Measurements from ENCODE around the gene RFX4. TPM values are rescaled to one million over a fixed set of nuclear protein-coding genes. Genes with fewer than 3 reads are reported as not detected.

RFX4 gene
- total and polyA plus RNA-seq, 2 of the 13 experiments (the other 11 are each of a cell fraction or from before 2014, with no cell fraction given): not detected

DNA sequence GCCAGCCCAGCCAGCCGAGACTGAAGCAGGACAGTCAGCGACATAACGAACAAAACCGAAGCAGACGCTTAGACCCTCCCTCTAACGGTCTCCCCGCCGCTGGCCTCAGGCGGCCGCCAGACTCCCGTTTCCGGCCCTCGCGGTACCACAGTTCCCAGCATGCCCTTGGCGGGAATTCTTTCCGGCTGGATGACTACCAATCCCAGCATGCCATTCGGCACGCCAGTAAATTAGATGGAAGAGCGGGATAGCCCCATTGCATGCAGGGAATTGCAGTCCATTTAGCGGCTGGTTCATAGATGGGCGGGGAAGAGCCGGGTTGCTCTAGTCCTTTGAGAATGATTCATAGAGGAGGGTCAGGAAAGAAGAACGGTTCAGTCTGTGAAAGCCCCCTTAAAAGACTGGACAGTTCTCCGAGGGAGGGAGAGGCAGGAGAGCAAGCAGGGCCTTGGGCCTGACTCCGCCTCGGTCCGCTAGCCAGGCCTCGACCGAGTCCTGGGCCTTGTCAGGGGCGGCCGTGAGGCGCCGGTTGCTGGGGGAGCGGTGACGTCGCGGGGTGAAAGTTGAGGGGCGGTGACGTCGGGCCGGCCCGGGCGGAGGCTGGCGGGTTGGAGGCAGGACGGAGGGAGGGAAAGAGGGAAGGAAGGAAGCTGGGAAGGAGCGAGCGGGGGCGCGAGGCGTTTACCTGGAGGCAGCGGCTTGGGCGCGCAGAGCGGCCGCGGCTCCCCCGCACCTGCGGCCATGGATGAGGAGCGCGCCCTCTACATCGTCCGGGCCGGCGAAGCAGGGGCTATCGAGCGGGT, 191.4 kb downstream of the RFX4 start, which contains the start of gene RIC8B (continued):
- TF ChIP-seq, protein P1, sequence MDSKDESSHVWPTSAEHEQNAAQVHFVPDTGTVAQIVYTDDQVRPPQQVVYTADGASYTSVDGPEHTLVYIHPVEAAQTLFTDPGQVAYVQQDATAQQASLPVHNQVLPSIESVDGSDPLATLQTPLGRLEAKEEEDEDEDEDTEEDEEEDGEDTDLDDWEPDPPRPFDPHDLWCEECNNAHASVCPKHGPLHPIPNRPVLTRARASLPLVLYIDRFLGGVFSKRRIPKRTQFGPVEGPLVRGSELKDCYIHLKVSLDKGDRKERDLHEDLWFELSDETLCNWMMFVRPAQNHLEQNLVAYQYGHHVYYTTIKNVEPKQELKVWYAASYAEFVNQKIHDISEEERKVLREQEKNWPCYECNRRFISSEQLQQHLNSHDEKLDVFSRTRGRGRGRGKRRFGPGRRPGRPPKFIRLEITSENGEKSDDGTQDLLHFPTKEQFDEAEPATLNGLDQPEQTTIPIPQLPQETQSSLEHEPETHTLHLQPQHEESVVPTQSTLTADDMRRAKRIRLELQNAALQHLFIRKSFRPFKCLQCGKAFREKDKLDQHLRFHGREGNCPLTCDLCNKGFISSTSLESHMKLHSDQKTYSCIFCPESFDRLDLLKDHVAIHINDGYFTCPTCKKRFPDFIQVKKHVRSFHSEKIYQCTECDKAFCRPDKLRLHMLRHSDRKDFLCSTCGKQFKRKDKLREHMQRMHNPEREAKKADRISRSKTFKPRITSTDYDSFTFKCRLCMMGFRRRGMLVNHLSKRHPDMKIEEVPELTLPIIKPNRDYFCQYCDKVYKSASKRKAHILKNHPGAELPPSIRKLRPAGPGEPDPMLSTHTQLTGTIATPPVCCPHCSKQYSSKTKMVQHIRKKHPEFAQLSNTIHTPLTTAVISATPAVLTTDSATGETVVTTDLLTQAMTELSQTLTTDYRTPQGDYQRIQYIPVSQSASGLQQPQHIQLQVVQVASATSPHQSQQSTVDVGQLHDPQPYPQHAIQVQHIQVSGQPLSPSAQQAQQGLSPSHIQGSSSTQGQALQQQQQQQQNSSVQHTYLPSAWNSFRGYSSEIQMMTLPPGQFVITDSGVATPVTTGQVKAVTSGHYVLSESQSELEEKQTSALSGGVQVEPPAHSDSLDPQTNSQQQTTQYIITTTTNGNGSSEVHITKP (CRISPR knock-in tag; IDR thresholded peaks at IDR 0.05; ENCODE audit: low read depth): no peak; the same call in 1 of the 2 replicates
- TF ChIP-seq ZNF124 (CRISPR knock-in tag; IDR thresholded peaks at IDR 0.05): peak; percentile 62; the same call in 1 of the 2 replicates
- peak; percentile 93 for TF ChIP-seq ZNF335 (CRISPR knock-in tag; IDR thresholded peaks at IDR 0.05)
- no peak for TF ChIP-seq ONECUT2 (CRISPR knock-in tag; IDR thresholded peaks at IDR 0.05)
- peak; percentile 65 for TF ChIP-seq TAF1 (CRISPR knock-in tag; IDR thresholded peaks at IDR 0.05)
- TF ChIP-seq, protein P2, sequence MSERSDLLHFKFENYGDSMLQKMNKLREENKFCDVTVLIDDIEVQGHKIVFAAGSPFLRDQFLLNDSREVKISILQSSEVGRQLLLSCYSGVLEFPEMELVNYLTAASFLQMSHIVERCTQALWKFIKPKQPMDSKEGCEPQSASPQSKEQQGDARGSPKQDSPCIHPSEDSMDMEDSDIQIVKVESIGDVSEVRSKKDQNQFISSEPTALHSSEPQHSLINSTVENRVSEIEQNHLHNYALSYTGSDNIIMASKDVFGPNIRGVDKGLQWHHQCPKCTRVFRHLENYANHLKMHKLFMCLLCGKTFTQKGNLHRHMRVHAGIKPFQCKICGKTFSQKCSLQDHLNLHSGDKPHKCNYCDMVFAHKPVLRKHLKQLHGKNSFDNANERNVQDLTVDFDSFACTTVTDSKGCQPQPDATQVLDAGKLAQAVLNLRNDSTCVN (CRISPR knock-in tag; IDR thresholded peaks at IDR 0.05; ENCODE audit: borderline replicate concordance): peak; percentile 77
- TF ChIP-seq MYC (CRISPR knock-in tag; IDR thresholded peaks at IDR 0.05; ENCODE audit: borderline replicate concordance): peak; percentile 67; the same call in 1 of the 2 replicates
- TF ChIP-seq NR0B2 (CRISPR knock-in tag; IDR thresholded peaks at IDR 0.05): peak; percentile 73
- no peak for TF ChIP-seq FOSL1 (CRISPR knock-in tag; IDR thresholded peaks at IDR 0.05; ENCODE audit: borderline replicate concordance)
- no peak for TF ChIP-seq ARID2 (CRISPR knock-in tag; IDR thresholded peaks at IDR 0.05; ENCODE audit: borderline replicate concordance)
- TF ChIP-seq ZNF619 (CRISPR knock-in tag; IDR thresholded peaks at IDR 0.05): peak; percentile 68; the same call in 1 of the 2 replicates
- TF ChIP-seq PHF21A (CRISPR knock-in tag; IDR thresholded peaks at IDR 0.05): peak; percentile 56
- TF ChIP-seq ELF4 (CRISPR knock-in tag; IDR thresholded peaks at IDR 0.05; ENCODE audit: borderline replicate concordance): no peak
- peak; percentile 41; the same call in 1 of the 2 replicates for TF ChIP-seq HHEX (CRISPR knock-in tag; IDR thresholded peaks at IDR 0.05)
- TF ChIP-seq ZNF841 (CRISPR knock-in tag; IDR thresholded peaks at IDR 0.05; ENCODE audit: borderline replicate concordance): no peak
- TF ChIP-seq KLF6 (CRISPR knock-in tag; IDR thresholded peaks at IDR 0.05): 0 out of 2 replicates have a peak, but pooled peaks have one; percentile 44
- TF ChIP-seq GATAD1 (CRISPR knock-in tag; IDR thresholded peaks at IDR 0.05): peak; percentile 81
- no peak for TF ChIP-seq PHB2 (IDR thresholded peaks at IDR 0.05; ENCODE audit: partially characterized antibody)
- peak; percentile 77; the same call in 1 of the 2 replicates for TF ChIP-seq SRY (CRISPR knock-in tag; IDR thresholded peaks at IDR 0.05)
- peak; percentile 81; the same call in 1 of the 2 replicates for TF ChIP-seq ZNF576 (CRISPR knock-in tag; IDR thresholded peaks at IDR 0.05)
- TF ChIP-seq ZNF44 (CRISPR knock-in tag; IDR thresholded peaks at IDR 0.05): no peak
- TF ChIP-seq NFYB (CRISPR knock-in tag; IDR thresholded peaks at IDR 0.05): peak; percentile 63; the same call in 1 of the 2 replicates
- no peak for TF ChIP-seq FOXA1 (IDR thresholded peaks at IDR 0.05)
- TF ChIP-seq FOXA1 (CRISPR knock-in tag; IDR thresholded peaks at IDR 0.05): peak; percentile 25; the same call in 1 of the 2 replicates
- TF ChIP-seq ZNF431 (CRISPR knock-in tag; IDR thresholded peaks at IDR 0.05; ENCODE audit: borderline replicate concordance, low read depth): no peak
- TF ChIP-seq ZNF7 (CRISPR knock-in tag; IDR thresholded peaks at IDR 0.05): no peak
